Neural progenitor cell (in vitro differentiated cells): ENCODE data around the gene SEZ6L2.

ENCODE experiments used
- EZH2 ChIP-seq: fragments of 200-600 bp; sonication (generic); IDR thresholded peaks from 2 replicates; pipeline ENCODE4 v1.6.1; 2017; ENCODE audit warnings: antibody characterized with exemption, mild to moderate bottlenecking, moderate library complexity
- TF ChIP-seq, protein P1 (sequence below): fragments of 200-600 bp; sonication (generic); IDR thresholded peaks from 2 replicates; pipeline ENCODE4 v1.5.1; 2017; ENCODE audit warnings: antibody characterized with exemption, mild to moderate bottlenecking

DNA sequence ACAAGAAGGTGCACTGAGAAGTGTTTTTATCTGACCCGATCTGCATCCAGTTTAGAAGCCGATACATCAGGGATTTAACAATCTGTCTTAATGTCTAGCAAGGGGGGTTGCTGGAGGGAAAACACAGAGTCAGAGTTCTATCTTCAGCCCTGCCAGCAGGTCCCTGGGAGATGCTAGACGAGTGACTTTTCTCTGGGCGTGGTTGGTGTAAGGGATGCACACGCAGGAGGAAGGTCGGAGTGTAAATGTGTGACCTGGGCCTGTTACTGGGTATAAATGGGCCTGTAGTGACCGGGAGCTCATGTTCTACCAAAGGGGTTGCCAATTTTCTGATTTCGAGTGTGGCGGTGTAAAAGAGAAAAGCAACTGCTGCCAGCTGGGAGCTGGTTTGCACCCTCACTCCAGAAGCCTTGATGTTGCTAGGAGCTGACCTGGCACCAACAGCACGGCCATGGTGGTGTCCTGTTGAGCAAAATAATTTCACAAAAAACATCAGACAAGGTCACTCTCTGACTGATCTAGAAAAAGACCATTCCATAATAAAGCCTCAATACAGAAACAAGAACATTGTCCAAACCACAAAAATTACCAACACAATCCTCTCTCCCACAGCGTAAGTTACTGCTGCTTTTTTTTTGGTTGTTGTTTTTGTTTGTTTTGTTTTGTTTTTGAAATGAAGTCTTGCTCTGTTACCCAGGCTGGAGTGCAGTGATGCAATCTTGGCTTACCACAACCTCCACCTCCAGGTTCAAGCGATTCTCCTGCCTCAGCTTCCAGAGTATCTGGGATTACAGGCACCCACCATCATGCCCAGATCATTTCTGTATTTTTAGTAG, 27.9 kb upstream of the SEZ6L2 start:
- TF ChIP-seq, protein P1, sequence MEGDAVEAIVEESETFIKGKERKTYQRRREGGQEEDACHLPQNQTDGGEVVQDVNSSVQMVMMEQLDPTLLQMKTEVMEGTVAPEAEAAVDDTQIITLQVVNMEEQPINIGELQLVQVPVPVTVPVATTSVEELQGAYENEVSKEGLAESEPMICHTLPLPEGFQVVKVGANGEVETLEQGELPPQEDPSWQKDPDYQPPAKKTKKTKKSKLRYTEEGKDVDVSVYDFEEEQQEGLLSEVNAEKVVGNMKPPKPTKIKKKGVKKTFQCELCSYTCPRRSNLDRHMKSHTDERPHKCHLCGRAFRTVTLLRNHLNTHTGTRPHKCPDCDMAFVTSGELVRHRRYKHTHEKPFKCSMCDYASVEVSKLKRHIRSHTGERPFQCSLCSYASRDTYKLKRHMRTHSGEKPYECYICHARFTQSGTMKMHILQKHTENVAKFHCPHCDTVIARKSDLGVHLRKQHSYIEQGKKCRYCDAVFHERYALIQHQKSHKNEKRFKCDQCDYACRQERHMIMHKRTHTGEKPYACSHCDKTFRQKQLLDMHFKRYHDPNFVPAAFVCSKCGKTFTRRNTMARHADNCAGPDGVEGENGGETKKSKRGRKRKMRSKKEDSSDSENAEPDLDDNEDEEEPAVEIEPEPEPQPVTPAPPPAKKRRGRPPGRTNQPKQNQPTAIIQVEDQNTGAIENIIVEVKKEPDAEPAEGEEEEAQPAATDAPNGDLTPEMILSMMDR, result no peak
- TF ChIP-seq EZH2, result no peak
